HEK293 (cell line): ENCODE data around the gene ZNF101.

ENCODE experiments used
- BCL11A ChIP-seq: fragments of 450-650 bp; formaldehyde crosslinking; IDR thresholded peaks from 2 replicates; pipeline ENCODE4 v1.5.1; 2016; ENCODE audit warnings: low read depth, missing biosample characterization, missing genetic modification characterization
- GLIS2 ChIP-seq: fragments of 450-650 bp; formaldehyde crosslinking; IDR thresholded peaks from 2 replicates; pipeline ENCODE4 v1.5.1; 2016; ENCODE audit warnings: missing biosample characterization, missing genetic modification characterization
- IKZF3 ChIP-seq: fragments of 450-650 bp; IDR thresholded peaks from 2 replicates; pipeline ENCODE4 v1.5.0; 2018; ENCODE audit warnings: missing biosample characterization, mild to moderate bottlenecking, missing genetic modification characterization, moderate library complexity
- PRDM2 ChIP-seq: fragments of 450-650 bp; formaldehyde crosslinking; IDR thresholded peaks from 2 replicates; pipeline ENCODE4 v1.5.1; 2016; ENCODE audit warnings: missing biosample characterization, missing genetic modification characterization, borderline replicate concordance
- SP3 ChIP-seq: fragments of 450-650 bp; formaldehyde crosslinking; IDR thresholded peaks from 2 replicates; pipeline ENCODE4 v1.5.1; 2016; ENCODE audit warnings: missing biosample characterization, missing genetic modification characterization
- ZBTB26 ChIP-seq: fragments of 450-650 bp; formaldehyde crosslinking; optimal IDR thresholded peaks from 2 replicates; pipeline ENCODE3; 2016; ENCODE audit warnings: missing biosample characterization, mild to moderate bottlenecking, missing genetic modification characterization
- ZBTB7A ChIP-seq: fragments of 450-650 bp; formaldehyde crosslinking; IDR thresholded peaks from 2 replicates; pipeline ENCODE4 v1.5.1; 2016; ENCODE audit warnings: low read depth, missing biosample characterization, missing genetic modification characterization
- ZBTB8A ChIP-seq: fragments of 450-650 bp; formaldehyde crosslinking; IDR thresholded peaks from 2 replicates; pipeline ENCODE4 v1.5.1; 2016; ENCODE audit warnings: missing biosample characterization, missing genetic modification characterization
- ZEB2 ChIP-seq: fragments of 450-650 bp; formaldehyde crosslinking; IDR thresholded peaks from 2 replicates; pipeline ENCODE4 v1.5.1; 2016; ENCODE audit warnings: missing biosample characterization, missing genetic modification characterization
- ZNF335 ChIP-seq: fragments of 450-650 bp; formaldehyde crosslinking; conservative IDR thresholded peaks from 2 replicates; pipeline ENCODE4 v1.5.1; 2016; ENCODE audit warnings: missing biosample characterization, missing genetic modification characterization
- ZNF529 ChIP-seq: fragments of 450-650 bp; formaldehyde crosslinking; IDR thresholded peaks from 2 replicates; pipeline ENCODE4 v1.5.1; 2017; ENCODE audit warnings: missing genetic modification characterization, missing biosample characterization; ENCODE audit not compliant: insufficient replicate concordance
- ZNF791 ChIP-seq: fragments of 450-650 bp; formaldehyde crosslinking; IDR thresholded peaks from 2 replicates; pipeline ENCODE4 v1.5.1; 2016; ENCODE audit warnings: missing biosample characterization, missing genetic modification characterization
- ZXDB ChIP-seq: fragments of 450-650 bp; formaldehyde crosslinking; IDR thresholded peaks from 2 replicates; pipeline ENCODE4 v1.5.1; 2016; ENCODE audit warnings: missing biosample characterization, missing genetic modification characterization
- TF ChIP-seq, protein P1 (sequence below): fragments of 450-650 bp; formaldehyde crosslinking; IDR thresholded peaks from 2 replicates; pipeline ENCODE4 v1.5.1; 2016; ENCODE audit warnings: missing biosample characterization, missing genetic modification characterization
- TF ChIP-seq, protein P2 (sequence below): fragments of 450-650 bp; formaldehyde crosslinking; IDR thresholded peaks from 2 replicates; pipeline ENCODE4 v1.5.1; 2016; ENCODE audit warnings: missing biosample characterization, missing genetic modification characterization
- TF ChIP-seq, protein P3 (sequence below): fragments of 450-650 bp; formaldehyde crosslinking; IDR thresholded peaks from 2 replicates; pipeline ENCODE4 v1.5.1; 2016; ENCODE audit warnings: missing biosample characterization, missing genetic modification characterization

The ZNF101 gene

GRCh38 chr19:19643158-19644053 lies 25.2 kb upstream of the ZNF101 start, which contains the start of gene GMIP (continued):
- TF ChIP-seq ZXDB (peak; percentile 48), ZNF529 (tag by site-specific recombination) (no peak), ZNF335 (tag by site-specific recombination) (peak; percentile 89), ZBTB26 (tag by site-specific recombination) (peak; percentile 64), ZBTB7A (tag by site-specific recombination) (0 out of 2 replicates have a peak, but pooled peaks have one; percentile 18), SP3 (tag by site-specific recombination) (peak; percentile 36; the same call in 1 of the 2 replicates), IKZF3 (tag by site-specific recombination) (peak; percentile 63), ZBTB8A (tag by site-specific recombination) (peak; percentile 64), ZEB2 (peak; percentile 69; the same call in 1 of the 2 replicates), ZNF791 (no peak), GLIS2 (tag by site-specific recombination) (peak; percentile 64), PRDM2 (tag by site-specific recombination) (no peak), BCL11A (peak; percentile 58; the same call in 1 of the 2 replicates)
- TF ChIP-seq, protein P1, sequence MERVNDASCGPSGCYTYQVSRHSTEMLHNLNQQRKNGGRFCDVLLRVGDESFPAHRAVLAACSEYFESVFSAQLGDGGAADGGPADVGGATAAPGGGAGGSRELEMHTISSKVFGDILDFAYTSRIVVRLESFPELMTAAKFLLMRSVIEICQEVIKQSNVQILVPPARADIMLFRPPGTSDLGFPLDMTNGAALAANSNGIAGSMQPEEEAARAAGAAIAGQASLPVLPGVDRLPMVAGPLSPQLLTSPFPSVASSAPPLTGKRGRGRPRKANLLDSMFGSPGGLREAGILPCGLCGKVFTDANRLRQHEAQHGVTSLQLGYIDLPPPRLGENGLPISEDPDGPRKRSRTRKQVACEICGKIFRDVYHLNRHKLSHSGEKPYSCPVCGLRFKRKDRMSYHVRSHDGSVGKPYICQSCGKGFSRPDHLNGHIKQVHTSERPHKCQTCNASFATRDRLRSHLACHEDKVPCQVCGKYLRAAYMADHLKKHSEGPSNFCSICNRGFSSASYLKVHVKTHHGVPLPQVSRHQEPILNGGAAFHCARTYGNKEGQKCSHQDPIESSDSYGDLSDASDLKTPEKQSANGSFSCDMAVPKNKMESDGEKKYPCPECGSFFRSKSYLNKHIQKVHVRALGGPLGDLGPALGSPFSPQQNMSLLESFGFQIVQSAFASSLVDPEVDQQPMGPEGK (tag by site-specific recombination): peak; percentile 72
- TF ChIP-seq, protein P2, sequence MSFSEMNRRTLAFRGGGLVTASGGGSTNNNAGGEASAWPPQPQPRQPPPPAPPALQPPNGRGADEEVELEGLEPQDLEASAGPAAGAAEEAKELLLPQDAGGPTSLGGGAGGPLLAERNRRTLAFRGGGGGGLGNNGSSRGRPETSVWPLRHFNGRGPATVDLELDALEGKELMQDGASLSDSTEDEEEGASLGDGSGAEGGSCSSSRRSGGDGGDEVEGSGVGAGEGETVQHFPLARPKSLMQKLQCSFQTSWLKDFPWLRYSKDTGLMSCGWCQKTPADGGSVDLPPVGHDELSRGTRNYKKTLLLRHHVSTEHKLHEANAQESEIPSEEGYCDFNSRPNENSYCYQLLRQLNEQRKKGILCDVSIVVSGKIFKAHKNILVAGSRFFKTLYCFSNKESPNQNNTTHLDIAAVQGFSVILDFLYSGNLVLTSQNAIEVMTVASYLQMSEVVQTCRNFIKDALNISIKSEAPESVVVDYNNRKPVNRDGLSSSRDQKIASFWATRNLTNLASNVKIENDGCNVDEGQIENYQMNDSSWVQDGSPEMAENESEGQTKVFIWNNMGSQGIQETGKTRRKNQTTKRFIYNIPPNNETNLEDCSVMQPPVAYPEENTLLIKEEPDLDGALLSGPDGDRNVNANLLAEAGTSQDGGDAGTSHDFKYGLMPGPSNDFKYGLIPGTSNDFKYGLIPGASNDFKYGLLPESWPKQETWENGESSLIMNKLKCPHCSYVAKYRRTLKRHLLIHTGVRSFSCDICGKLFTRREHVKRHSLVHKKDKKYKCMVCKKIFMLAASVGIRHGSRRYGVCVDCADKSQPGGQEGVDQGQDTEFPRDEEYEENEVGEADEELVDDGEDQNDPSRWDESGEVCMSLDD (tag by site-specific recombination): peak; percentile 28; the same call in 1 of the 2 replicates
- TF ChIP-seq, protein P3, sequence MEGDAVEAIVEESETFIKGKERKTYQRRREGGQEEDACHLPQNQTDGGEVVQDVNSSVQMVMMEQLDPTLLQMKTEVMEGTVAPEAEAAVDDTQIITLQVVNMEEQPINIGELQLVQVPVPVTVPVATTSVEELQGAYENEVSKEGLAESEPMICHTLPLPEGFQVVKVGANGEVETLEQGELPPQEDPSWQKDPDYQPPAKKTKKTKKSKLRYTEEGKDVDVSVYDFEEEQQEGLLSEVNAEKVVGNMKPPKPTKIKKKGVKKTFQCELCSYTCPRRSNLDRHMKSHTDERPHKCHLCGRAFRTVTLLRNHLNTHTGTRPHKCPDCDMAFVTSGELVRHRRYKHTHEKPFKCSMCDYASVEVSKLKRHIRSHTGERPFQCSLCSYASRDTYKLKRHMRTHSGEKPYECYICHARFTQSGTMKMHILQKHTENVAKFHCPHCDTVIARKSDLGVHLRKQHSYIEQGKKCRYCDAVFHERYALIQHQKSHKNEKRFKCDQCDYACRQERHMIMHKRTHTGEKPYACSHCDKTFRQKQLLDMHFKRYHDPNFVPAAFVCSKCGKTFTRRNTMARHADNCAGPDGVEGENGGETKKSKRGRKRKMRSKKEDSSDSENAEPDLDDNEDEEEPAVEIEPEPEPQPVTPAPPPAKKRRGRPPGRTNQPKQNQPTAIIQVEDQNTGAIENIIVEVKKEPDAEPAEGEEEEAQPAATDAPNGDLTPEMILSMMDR (tag by site-specific recombination): peak; percentile 62
